HG03135 (cell line): ENCODE data around the gene GADD45B.
A peak's percentile ranks its signal among the peaks of the same experiment; 100 is the strongest.
"Not testable (repeated sequence)": the region's sequence is repeated elsewhere in the genome, so short reads cannot be mapped to it uniquely, and the experiment has no call there.

Experiments
- ATAC-seq: cut with Tn5 transposase; IDR thresholded peaks from one replicate; pipeline ENCODE4 v1.9.1; 2021; ENCODE audit warnings: mild to moderate bottlenecking, moderate library complexity; ENCODE audit not compliant: unreplicated experiment

Gene GADD45B

DNA sequence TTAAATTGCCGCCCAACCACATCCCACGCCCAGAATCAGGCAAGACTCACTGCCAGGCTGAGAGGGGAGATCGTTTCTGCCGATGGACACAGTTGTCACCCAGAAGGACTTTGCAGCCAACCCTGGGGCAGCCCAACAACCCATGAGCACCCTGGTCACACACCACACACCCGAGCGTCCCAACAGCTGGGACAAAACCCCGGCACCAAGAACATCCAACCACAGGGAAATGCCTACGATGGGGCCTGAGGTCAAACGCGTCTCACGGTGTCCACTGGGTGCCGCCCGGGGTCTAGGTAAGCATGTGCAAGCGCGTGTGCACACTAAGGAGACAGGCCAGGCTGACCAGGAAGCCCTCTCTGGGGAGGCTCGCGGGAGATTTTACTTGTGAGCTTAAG, 32.1 kb upstream of the GADD45B start:
- no peak for ATAC-seq

DNA sequence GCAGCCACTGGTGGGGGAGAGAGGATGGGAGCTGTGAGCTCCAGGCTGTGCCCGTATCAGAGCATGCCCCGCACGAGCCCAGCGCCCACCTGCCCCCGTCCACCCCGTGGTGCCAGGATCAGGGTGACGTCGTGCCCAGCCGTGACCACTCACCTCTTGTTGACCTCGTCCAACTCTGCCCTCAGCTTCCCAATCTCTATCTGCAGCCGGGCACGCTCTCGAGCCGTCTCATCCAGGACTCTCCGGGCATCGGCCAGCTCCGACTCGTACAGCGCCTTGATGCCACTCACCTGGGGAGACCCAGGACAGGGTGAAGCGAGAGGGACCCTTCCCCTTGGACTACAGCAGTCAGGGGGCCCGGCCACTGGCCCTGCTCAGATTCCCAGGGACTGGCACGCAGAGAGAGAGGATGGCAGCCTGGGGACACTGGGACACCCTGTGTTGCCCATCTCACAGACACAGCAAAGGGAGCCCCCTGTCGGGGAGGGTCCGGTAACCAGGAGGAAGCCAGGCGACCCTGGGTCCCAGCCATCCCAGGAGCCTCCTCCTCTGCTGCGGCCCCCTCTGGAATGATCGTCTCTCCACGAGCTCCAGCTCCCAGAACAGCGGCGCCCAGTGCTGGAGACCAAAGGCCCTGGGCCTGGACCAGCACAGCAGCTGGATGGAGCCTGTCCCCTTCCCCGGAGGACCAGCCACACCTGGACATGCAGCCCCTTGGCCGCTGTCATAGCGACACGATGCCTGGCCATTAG, 31.5 kb upstream of the GADD45B start:
- ATAC-seq, result no peak

DNA sequence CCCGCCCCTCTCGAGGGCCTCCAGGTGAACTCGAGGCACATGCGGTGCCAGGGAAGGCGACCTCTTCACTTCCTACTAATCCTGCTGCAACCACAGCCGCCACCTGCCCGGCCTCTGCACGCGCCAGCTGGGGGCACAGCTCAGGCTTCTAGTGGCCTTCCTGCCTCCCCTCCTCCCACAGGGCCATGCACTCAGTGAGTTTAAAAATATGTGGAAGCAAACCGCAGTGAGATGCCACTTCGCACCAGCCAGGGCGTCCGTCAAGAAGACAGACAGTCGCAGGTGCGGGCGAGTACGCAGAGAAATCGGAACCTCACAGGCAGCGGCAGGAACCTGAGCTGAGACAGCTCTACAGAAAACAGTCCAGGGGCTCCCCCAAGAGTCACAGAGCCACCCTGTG, 29.5 kb upstream of the GADD45B start:
- ATAC-seq, result no peak

DNA sequence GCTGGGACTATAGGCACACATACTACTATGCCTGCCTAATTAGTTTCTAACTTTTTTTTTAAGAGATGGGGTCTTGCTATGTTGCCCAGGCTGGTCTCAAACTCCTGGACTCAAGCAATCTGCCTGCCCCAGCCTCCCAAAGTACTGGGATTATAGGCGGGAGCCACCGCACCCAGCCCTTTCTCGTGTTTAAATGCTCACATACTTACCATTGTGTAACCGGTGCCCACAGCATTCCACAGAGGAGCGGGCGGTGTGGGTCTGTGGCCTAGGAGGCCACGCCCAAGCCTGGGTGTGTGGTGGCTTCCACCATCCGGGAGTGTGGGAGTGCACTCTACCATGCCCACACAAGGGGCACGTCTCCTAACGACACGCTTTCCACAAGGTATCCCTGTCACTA, 26.9 kb upstream of the GADD45B start:
- ATAC-seq, result no peak

DNA sequence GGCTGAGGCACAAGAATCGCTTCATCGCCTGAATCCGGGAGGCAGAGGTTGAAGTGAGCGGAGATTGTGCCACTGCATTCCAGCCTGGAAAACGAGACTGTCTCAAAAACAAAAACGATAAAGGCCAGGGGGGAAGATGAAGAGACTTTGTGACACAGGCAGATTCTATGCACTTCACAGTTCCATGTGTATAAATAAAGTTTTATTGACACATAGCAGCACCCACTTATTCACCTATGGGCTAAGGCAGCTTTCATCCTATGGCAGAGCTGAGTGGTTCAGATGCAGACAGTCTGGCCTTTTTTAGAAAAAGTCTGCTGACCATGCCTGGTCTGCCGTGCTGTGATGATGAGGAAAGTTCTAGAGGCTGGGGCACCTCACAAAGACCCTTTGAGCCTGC, 24.8 kb upstream of the GADD45B start:
- no peak for ATAC-seq

DNA sequence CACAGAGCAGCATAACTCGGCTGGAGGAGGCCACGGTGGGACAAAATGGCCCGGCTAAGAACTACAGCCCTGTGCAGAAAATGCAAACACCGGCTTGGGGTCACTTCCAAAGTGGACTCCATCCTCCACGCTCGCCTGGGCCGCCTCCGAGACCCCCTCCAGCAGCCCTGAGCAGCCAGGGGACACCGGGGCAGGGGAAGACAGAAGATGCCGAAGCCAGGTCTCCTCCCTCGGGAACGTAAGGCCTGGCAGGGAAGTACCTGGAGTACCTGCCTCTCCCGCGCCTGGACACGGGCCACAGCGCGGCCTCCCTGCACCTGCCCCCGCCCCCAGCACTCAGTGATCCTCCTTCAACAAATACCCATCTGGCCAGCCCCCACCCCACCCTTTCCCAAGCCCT, 24.2 kb upstream of the GADD45B start:
- ATAC-seq, result no peak

DNA sequence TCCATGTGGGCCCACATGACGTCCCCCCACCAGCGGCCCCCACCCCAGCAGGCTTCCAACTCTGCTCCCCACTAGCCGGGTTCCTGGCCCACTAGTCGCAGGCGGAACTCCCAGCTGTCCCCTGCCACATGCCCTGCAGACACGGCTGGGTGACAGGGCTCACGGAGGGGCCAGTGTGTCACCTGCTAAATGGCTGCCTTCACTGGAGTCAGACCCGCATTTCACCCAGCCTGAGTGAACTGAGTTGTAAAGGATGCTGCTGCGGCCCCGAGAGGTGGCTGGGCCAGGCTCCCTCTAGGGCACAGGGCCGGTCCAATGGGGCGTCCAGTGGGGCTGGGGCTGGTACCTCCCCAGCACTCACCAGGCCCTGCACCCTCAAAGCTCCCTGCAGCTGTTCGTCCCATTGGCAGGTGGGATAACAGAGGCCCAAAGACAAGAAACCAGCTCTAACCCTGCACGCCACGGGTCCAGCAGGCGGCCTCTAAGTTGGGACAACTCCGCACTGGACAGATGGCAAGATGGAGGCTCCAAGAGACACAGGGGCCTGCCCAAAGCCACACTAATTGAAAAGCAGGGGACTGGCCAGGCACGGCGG, 22.4 kb upstream of the GADD45B start:
- ATAC-seq, result no peak

DNA sequence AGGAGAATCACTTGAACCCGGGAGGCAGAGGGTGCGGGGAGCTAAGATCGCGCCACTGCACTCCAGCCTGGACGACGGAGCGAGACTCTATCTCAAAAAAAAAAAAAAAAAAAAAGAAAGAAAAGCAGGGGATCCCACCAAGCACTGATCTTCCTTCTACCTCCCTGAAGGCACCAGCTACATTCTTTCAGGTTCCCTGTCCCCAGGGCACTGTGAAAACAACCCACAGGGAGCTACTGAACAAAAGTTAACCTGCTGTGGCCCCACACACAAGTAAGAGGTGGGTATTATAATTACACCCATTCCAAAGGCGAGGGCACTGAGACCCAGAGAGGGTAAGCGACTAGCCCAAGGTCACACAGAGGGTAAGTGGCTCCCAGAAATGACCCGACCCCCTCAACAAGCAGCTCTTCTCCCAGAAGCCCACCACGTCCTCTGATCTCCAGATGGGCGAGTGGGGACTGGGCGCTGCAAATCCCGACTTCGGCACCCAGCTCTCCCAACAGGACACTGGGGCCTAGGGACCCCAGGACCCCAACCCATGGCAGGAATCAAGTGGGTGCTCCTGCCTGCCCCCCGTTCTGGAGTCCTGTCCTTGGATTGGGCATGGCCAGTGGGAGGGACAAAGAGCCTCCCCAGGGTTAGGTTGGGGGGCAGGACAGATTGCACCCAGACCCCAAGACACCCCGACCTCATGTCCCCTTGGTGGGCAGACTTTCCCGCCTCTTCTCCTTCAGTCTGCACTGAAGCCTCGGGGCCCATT, 21.5 kb upstream of the GADD45B start:
- ATAC-seq, result no peak

DNA sequence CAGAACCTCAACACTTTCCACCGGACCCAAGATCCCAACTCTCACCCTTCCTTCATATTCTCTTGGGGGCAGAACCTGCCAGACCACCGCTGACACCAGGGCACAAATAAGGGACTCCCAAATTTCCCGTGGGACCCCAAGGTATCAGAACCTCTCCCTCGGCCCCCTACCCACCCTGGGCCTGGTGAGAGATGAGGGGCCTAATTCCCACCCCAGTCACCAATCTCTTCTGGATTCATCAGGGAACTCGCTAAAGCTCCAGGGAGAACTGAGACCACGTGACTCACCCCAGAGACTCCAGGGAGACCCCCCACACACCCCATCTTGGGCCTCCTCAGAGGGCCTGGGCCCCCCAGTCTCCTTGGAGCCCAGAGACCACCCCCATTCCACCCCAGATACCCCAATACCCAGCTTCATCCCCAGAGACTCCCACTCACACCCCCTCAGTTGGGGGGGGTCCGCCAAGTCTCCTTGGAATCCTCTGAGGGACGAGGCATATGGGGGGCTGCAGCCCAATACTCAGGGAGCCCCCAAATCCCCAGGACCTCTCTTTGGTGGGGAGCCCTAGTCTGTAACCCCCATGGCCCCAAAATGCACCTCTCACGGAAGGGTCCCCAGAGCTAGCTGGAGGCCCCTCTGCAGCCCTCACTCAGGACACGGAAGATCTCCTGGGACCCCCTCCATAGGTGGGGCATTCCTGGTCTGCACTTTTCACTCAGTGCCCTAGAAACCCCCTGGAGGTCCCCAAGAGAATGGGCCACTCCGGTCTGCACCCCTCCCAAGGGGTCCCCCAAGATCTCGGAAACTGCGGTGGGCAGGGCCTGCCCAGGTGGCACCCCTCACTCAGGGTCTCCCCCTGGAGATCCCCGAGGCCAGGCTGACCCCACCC, 20.7 kb upstream of the GADD45B start:
- no peak for ATAC-seq

DNA sequence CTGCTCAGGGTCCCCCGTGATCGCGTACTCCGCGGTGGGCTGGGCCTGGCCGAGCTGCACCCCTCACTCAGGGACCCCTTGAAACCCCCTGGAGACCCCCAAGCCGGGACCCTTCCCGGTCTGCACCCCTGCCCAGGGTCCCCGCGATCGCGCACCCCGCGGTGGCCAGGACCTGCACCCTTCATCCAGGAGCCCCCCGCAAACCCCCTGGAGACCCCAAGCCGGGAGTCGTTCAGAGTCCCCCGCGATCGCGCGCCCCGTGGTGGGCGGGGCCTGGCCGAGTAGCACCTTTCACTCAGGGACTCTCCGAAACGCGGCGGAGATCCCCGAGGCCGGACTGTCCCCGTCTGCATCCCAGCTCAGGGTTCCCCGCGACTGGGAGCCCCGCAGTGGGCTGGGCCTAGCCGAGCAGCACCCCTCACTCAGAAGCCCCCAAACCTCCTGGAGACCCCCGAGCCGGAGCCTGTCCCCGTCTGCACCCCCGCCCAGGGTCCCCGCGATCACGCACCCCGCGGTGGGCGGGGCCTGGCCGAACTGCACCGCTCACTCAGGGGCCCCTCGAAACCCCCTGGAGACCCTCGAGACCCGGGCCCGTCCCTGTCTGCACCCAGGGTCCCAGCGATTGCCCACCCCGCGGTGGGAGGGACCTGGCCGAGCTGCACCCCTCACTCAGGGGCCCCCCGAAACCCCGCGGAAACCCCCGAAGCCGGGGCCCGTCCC, 19.9 kb upstream of the GADD45B start:
- ATAC-seq, result peak; percentile 27

DNA sequence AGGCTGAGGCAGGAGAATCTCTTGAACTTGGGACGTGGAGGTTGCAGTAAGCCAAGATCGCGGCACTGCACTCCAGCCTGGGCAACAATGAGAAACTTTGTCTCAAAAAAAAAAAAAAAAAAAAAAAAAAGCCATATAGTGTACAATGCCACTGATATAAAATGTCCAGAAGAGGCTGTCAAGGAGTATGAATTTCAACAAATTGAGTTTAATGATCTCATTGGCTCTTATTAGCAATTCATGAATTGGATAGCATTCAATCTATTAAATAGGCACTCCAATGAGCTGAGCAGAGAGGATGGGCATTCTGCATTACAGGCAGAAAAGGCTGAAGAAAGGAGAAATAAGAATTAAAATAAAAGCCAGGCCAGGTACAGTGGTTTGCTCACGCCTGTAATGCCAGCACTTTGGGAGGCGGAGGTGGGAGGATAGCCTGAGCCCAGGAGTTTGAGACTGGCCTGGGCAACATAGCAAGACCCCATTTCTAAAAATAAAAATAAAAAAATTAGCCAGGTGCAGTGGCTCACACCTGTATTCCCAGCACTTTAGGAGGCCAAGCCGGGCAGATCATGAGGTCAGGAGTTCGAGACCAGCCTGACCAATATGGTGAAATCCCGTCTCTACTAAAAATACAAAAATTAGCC, 18.4 kb upstream of the GADD45B start:
- ATAC-seq, result no peak

DNA sequence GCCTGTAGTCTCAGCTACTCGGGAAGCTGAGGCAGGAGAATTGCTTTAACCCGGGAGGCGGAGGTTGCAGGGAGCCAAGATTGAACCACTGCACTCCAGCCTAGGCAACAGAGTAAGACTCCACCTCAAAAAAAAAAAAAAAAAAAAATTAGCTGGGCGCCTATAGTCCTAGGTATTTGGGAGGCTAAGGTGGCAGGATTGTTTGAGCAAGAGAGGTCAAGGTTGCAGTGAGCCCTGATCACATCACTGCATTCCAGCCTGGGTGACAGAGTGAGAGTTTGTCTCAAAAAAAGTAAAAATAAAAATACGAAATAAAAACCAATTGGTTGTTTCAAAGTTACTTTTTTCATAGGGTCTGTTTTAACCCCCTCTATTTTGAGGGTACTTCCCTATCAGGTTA, 17.9 kb upstream of the GADD45B start:
- ATAC-seq, result no peak

DNA sequence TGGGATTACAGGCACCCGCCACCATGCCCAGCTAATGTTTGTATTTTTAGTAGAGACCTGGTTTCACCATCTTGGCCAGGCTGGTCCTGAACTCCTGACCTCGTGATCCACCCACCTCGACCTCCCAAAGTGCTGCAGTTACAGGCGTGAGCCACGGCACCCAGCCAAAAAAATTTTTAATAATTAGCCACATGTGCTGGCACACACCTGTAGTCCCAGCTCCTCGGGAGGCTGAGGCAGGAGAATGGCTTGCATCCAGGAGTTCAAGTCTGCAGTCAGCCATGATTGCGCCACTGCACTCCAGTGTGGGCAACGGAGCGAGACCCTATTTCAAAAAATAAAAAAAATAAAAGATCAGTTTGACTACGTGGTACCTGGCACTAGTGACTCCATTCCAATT, 17.2 kb upstream of the GADD45B start:
- not testable (repeated sequence) for ATAC-seq

DNA sequence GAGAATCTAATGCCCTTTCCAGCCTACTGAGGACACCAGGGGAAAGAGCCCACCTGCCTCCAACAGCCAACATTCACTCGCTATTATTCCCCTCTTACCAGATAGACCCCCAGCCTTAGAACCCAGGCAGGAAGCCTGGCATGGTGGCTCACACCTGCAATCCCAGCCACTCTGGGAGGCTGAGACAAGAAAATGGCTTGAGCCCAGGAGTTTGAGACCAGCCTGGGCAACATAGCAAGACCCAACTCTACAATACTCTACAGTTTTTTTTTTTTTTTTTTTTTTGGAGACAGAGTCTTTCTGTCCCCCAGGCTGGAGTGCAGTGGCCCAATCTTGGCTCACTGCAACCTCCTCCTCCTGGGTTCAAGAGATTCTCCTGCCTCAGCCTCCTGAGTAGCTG, 15.7 kb upstream of the GADD45B start:
- no peak for ATAC-seq

DNA sequence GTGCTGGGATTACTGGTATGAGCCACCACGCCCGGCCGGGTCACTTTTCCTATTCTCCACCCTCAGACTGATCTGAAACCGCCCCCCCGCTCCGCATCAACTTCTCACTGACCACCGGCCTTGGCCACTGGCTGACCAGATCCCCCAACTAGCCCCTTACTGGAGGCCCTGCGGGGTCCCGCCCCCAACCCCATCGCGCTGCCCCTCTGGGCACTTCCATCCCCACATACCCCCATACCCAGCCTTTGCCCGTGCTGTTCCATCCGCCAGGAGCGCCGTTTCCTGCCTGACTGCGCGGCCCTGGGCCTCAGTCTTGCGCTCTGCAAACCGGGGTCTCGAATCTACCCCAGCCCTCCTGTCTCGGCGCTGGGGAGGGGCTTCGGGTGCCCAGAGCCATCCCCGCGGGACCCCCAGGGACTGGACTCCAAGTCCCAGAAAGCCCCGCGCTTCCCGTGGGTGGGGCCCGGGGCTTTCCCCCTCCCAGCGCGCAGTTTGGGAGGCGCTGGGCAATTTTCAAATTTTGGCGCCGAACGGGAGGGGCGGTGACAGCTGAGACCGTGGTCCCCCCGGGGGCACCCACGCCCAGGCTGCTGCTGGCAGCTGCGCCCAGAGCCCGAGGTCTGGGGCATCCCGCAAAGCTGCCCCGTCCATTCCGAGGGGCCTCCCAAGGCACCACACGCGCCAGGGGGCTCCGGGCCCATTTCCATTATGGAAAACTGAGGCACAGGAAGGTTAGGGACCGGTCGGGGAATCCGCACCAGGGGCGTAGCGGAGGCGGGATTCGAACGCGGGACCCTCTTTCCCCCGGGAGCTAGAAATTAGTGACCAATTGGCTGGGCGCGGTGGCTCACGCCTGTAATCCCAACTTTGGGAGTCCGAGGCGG, 13.9 kb upstream of the GADD45B start:
- no peak for ATAC-seq

DNA sequence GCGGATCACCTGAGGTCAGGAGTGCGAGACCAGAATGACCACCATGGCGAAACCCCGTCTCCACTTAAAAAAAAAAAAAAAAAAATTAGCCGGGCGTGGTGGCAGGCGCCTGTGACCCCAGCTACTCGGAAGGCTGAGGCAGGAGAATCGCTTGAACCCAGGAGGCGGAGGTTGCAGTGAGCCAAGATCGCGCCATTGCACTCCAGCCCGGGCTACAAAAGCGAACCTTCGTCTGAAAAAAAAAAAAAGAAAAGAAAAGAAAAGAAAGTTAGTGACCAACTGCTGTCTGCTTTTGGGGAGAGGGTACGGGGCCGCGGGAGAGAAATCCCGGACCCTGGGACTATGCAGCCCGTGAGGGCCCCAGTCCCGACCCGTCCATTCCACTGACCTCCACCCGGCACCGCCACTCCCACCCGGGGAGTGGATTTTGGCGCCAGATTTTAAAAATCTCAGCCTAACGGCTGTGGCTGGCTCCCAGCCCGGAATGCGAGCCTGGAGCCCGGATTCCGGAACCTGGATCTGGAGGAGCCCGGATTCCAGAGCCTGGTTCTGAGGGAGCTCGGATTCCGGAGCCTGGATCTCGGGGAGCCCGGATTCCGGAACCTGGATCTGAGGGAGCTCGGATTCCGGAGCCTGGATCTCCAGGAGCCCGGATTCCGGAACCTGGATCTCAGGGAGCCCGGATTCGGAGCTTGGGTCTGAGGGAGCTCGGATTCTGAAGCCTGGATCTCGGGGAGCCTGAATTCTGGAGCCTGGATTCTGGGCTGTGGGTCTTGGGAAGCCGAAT, 13.1 kb upstream of the GADD45B start:
- ATAC-seq, result no peak

DNA sequence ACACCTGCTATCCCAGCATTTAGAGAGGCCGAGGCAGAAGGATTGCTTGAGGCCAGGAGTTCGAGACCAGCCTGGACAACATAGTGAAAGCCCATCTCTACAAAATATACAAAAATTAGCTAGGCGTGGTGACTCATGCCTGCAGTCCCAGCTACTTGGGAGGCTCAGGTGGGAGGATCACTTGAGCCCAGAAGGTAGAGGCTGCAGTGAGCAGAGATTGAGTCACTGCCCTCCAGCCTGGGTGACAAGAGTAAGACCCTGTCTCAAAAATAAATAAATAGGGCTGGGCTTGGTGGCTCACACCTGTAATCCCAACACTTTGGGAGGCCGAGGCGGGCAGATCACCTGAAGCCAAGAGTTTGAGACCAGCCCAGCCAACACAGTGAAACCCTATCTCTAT, 12.2 kb upstream of the GADD45B start:
- ATAC-seq, result not testable (repeated sequence)

DNA sequence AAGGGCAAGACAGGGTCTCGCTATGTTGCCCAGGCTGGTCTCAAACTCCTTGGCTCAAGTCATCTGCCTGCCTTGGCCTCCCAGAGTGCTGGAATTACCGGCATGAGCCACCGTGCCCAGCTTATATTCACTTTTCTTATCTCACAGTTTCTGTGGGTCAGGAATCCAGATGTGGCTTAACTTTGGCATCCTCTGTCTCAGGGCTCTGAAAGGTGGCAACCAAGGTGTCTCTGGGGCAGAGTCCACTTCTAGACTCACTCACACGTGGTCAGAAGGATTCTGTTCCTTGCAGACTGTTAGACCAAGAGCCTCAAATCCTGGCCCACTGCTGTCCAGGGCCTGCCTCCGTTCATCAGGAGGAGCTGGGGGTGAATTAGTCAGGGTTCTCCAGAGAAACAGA, 11.5 kb upstream of the GADD45B start:
- ATAC-seq, result no peak
